RCC 7860 (cell line): ENCODE results near the gene CRISPLD2.
"Not testable (repeated sequence)": the region's sequence is repeated elsewhere in the genome, so short reads cannot be mapped to it uniquely, and the experiment has no call there.

Source experiments
- DNase-seq: peaks from one replicate; pipeline ENCODE4 v3.0.0-alpha.2; 2015; ENCODE audit warnings: low spot score
- FAIRE-seq: peaks from 2 replicates; lab custom pipeline; 2012; peaks lifted over from hg19 to GRCh38; lab: Jason Lieb, UNC

Gene CRISPLD2

DNA sequence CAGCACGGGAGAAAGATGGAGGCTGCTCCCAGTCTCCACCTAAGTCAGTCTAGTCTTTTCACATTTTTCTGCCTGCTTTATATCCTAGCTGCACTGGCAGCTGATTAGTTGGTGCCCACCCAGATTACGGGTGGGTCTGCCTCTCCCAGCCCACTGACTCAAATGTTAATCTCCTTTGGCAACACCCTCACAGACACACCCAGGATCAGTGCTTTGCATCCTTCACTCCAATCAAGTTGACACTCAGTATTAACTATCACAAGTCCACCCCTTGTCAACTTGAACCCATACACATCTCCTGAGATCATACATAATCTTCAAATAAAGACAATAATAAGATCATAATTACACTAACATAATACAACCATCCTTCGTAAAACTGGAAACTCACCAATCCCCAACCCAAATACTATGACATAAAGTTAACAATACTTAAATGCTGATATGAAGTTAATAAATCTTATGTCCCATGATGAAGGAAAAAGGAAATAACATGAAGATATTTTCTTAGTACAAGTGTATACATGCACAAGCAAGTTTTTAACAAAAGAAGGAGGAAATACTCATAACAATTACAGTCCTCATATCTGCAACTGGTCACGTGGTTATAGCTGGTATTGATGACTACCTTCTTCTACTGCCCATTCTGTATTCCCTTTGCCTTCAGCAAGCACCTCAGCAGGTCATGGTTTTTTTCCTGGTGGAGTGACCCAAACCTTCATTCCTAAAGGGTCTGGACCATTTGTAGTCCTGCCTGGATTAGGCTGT is 35.8 kb downstream of the CRISPLD2 start:
- not testable (repeated sequence) for DNase-seq, FAIRE-seq

DNA sequence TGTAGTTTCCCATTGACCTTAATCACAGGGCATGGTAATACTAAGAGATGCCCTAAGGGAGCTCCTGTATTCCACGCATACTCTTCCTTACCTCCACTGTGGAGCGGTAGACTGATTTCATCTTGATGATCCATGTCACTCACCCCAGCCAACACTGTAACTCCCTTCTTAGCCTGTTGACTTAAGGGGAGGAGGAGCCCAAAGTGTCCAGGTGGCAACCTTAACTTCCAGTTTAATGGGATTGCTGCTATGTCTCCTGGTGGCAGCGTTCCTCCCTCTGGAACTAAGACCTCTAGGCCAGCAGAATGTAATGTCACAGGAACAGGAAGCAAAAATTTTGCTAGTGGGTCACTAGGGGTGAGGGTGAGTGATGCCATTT is 36.4 kb downstream of the CRISPLD2 start:
- not testable (repeated sequence) for FAIRE-seq, DNase-seq

DNA sequence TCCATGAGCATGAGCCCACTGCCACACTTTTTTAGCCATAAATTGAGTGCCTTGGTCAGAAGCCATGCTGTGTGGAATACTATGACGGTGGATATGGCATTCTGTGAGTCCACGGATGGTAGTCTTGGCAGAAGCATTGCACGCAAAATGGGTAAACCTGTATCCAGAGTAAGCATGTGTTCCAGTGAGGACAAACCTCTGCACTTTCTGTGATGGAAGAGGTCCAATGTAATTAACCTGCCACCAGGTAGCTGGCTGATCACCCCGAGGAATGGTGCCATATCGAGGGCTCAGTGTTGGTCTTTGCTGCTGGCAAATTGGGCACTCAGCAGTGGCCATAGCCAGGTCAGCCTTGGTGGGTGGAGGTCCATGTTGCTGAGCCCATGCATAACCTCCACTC is 37.0 kb downstream of the CRISPLD2 start:
- not testable (repeated sequence) for FAIRE-seq, DNase-seq

DNA sequence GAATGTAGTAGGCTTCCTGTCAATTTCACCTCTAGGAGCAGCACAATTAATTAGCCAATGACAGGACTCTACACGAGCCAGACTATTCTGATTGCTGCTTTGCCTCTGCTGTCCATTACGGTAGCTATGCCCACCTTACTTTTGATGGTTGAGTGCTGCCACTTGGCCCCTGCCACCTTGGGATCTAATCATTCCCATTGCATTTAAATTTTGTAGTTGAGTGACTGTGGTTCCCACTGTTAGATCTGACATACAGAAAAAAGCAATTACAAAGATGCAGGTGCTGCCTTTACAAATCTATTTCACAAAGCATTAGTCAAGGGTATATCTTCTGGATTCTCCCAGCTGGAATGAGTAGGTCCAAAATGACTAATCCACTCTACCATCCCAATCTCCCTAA is 39.9 kb downstream of the CRISPLD2 start:
- FAIRE-seq (no peak), DNase-seq (no peak)

DNA sequence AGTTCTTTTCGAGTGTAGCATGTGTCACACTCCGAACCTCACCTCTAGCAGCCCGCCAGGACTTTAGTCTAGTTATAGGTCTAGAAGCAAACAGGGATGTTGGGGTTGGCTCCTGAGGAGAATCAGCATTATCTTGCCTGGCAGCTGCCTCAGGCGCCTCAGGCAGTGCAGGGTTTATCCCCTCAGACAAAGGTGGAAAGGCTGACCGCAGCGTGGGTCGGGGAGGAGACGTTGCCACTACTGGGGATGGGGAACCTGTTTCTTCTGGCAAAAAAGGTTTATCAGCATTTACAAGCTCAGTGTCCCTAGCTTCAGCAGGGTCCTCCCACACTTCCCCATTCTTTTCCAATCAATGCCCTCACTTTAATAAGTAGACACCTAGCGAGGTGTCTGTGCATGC is 40.6 kb downstream of the CRISPLD2 start:
- DNase-seq (no peak), FAIRE-seq (no peak)

DNA sequence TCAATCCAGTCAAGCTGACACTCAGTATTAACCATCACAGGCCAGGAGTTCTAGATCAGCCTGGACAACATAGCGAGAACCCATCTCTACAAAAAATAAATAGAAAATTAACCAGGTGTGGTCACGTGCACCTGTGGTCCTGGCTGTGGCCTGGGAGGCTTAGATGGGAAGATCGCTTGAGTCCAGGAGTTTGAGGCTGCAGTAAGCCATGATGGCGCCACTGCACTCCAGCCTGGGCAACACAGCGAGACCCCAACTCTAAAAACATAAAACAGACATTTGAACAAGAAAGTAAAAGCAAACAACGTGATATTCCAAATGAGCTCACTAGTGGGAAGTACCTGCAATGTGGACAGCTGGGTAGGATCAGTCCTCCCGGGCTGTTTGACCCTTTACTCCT is 41.9 kb downstream of the CRISPLD2 start:
- no peak for DNase-seq
- no peak for FAIRE-seq

DNA sequence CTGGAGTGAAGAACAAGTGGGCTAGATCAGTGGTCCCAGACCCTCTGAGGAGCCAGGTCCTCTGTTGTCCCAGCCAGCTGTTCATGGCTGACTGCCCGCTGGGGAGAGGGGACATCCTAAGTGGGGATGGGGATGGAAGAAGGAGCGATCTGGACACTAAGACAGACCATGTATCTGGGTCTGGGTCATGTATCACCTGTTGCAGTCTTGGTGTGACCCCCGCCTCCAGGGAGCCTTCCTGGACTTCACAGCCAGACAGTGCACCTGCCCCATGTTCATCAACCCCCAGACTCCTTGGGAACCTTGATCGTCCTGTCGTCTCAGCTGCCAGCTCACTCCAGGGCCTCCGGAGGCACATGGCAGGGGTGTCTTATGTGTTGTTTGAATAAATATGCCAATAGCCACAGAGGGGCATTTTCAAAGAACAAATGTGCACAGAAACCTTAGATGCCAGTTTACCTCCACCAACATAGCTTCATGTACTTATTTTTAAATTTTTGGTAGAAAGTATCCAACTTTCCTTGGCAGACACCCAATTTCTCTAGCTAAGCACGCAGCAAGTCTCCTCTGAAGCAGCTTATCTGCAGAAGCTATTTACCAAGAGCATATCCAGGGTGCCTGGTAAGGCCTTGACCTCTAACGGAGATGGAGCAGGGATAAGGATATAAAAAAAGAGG is 43.2 kb downstream of the CRISPLD2 start:
- FAIRE-seq (no peak), DNase-seq (no peak)

DNA sequence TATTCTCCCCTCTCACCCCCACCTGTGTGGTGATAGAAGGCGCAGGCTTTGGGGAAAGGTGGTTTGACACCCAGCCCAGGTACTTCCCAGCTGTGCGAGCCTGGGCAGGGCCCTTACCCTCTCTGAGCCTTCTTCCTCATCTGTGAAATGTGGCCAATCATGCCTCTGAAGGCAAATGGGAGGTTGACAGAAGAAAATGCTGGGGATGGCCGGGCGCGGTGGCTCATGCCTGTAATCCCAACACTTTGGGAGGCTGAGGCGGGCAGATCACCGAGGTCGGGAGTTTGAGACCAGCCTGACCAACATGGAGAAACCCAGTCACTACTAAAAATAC is 43.7 kb downstream of the CRISPLD2 start:
- no peak for FAIRE-seq
- no peak for DNase-seq

DNA sequence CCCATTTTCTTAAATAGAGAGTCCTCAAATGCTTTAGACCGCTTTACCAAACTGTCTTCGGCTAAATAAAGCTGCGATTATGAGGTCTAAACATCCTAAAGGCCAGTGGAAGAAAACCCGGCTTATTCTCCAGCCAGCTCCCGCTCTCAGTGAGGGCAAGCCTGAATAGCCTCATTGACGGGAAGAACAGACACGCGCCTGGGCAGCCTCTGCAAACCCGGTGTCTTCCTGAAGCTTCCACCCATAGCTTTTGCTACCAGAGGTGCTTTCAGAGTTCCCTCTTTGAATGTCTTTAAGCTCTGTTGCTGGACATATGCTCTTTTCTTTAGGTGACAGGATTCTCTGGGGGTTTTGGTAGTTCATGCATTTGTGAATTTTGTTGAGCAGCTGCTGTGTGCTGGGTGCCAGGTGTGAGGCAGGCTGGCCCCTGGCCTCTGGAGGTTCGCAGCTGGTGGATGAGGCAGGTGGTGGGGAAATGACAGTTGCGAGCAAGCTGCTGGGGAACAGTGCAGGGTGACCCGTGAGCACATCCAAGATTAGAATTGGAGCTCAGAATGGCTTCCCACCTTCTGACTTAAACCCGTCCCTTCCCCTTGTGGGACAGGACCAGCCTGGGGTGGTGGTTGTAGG is 44.7 kb downstream of the CRISPLD2 start:
- FAIRE-seq (no peak), DNase-seq (no peak)

DNA sequence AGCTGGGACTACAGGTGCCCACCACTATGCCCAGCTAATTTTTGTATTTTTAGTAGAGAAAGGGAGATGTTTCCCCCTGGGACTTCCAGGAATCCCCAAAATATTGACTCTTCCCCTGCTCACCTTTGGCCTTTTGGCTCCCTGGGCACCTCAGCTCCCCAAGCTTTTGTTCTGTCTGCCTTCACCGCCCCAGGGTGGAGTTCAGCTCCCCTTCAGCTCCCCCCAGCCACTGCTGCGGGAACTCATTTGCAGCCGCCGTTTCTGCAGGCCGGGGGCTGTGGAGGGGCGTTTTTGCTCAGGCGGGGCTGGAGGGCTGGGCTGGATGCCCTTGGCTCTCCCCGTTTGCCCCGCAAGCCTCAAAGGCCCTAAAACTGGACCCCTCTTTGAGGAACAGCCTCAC is 47.9 kb downstream of the CRISPLD2 start:
- no peak for FAIRE-seq
- DNase-seq = no peak

DNA sequence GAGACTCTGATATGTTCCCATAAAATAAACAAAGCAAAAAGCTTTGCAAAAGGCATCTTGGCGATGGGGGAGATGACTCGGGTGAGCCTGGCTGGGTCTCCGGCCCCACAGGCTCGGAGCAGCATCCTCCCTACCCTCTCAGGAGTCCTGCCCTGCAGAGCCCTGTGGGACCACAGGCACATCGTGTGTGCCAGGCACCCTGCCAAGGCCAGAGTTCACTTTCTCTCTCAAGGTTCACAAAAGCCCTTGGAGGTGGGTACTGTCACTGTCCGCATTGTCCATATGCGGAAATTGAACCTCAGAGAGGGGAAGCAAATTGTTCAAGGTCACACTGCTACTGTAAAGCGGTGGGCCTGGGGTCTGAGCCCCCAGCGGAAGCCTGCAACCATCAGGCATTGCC is 48.5 kb downstream of the CRISPLD2 start:
- DNase-seq (no peak), FAIRE-seq (no peak)

DNA sequence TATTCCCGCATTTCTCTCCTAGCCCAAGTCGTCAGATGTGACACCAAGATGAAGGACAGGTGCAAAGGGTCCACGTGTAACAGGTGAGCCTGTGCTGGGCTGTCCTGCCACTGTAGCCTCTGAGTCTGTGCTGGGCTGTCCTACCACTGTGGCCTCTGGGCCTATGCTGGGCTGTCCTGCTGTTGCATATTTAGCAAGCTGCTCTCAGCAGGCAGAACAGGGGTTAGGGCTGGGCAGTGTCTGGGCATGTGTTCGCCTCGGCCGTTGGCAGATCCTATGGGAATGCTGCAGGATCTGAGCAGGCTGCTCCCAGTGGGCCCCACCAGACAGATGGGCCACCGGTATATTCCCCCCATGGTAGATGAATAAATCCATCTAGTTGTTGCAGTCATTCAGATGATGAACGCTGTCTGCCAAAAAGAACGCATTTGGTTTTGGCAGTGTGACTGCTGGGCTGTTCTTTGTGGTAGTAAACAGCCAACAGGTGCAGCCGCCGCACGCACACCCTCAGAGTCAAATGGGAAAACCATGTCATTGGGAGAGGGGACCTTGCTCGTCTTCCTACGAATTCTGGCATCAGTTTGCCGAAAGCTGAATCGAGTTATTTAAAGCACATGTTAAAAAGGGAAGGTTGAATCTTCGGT is 49.2 kb downstream of the CRISPLD2 start:
- DNase-seq (no peak), FAIRE-seq (no peak)

DNA sequence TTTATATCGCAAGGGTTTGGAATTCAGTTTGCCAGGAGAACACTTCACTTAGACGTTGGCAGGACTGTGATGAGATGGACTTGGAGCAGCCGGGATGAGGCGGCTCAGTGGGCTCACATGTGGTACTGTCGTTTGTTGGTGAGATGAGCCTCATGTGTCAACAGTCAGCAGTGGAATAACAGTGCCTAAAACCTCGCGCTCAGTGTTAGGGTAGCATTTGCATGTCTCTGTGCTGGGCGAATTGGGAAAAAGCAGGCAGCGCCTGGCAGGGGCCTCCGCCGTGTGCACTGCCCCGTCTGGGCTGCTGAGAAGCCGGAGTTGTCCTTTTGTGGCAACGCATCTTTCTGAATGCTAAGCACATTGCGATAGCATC is 49.7 kb downstream of the CRISPLD2 start:
- no peak for DNase-seq
- FAIRE-seq = no peak

DNA sequence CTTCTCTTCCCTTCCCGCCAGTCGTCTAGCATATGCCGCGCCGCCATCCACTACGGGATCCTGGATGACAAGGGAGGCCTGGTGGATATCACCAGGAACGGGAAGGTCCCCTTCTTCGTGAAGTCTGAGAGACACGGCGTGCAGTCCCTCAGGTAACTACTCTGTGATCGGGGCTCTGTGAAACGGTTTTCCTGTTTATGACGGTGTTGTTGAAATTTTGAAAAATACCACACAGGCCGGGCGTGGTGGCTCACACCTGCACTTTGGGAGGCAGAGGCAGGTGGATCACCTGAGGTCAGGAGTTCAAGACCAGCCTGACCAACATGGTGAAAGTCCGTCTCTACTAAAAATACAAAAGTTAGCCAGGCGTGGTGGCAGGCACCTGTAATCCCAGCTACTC is 53.2 kb downstream of the CRISPLD2 start:
- FAIRE-seq, DNase-seq: not testable (repeated sequence)

DNA sequence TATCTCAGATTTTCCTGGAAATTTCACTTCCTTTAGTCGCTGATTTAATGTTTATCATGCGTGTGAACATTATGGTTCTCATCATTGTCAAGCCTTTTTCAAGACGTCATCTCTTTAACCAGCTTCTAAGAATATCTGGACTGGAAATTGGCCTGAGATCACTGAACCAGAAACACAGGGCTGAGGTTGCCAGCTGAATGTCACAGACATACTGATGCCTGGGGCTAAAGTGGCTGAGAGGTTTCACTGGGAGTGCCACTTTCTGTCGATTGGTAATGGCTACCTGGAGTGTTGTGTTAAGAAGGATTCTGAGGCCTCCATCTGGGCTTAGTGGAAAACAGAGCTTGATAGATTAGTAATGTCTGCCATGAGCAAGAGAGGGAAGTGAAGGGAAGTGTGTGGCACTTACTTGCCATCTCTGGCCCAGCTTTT is 54.2 kb downstream of the CRISPLD2 start:
- peak; percentile 82 for FAIRE-seq
- peak; percentile 75 for DNase-seq

DNA sequence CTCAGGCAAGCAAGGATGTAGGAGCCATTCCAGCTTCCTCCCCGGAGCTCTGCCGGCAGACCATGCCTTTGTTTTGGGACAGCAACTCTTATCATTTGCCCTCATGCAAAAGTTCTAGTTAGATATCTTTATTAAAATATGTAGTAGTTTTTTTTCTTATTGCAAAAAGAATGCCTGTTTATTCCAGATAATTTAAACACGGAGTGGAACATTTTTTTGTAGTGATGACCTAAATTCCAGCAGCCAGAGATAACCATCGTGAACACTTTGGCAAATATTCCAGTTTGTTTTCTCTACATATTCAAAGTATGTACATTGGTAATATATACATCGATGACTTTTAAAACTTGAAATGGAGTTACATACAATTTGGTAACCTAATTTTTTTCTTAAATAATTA is 54.8 kb downstream of the CRISPLD2 start:
- DNase-seq = no peak
- no peak for FAIRE-seq

DNA sequence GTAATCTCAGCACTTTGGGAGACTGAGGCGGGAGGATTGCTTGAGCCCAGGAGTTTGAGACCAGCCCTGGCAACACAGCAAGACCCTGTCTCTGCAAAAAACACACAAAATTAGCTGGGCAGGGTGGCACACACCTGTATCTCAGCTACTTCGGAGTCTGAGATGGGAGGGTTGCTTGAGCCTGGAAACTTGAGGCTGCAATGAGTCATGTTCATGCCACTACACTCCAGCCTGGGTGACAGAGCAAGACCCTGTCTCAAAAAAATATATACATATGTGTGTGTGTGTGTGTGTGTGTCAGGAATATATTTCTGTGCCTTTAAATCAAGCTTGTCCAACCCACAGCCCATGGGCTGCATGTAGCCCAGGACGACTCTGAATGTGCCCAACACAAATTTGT is 55.2 kb downstream of the CRISPLD2 start:
- no peak for FAIRE-seq
- no peak for DNase-seq

DNA sequence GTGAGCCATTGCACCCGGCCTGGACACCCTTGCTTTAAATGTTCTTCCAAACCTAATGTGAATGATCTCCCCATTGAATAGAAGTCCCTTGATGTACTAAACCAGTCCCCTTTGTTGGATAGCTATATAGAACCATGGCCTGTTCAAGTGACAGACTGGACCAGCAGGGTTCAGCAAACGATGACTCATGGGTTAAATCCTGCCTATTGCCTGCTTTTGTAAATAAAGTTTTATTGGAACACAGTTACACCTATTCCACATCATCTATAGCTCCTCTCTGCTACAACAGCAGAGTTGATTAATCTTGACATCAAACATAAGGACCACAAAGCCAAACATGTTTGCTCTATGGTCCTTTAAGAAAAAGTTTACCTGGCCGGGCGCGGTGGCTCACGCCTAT is 56.1 kb downstream of the CRISPLD2 start:
- FAIRE-seq (no peak), DNase-seq (no peak)

DNA sequence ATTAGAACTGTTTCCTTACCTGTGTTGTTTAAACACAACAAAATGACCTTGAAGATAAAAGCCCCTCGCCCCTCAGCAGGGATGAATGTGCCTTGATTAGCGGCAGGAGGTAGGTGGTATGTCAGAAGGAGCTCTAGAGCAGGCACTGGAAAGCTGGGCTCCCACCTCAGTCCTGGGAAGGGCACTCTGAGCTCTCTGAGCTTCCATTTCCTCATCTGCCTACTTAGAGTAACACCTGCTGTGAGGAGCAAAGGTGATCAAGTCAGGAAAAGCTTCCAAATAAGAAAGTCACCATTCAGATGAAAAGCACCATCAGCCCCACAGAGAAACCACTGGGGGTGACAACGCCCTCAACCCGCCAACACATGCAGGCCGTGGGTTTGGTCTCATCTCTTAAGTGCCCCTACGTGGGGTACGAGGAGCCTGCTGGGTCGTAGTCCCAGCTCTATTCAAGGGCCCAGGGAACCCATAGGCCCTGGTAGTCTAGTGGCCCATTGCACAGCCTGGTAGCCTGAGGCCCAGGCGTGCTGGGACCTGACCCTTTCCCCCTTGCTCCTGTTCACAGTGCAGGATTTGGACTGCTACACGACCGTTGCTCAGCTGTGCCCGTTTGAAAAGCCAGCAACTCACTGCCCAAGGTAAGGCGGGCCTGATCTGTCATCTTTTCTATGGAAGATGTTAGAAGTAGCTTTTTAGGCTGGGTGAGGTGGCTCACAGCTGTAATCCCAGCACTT is 57.3 kb downstream of the CRISPLD2 start:
- DNase-seq (no peak), FAIRE-seq (no peak)

DNA sequence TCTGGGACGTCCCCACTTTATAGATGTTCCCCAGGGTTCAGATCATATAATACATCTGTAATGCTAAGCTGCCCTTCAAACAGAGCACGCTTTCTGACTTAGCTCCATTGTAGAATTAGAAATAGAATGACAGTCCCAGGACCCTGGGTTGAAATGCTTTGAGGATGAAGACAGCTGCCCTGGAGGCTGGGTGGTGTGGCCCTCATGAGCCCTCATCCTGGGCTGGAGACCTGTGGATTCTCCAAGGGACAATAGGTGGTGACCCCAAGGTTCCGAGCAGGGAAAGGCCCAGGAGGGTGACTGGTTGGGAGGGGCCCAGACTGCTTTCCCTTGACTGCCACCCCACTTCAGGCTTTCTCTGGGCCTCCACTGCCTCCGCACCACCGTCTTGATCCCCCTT is 59.0 kb downstream of the CRISPLD2 start:
- FAIRE-seq (no peak), DNase-seq (no peak)
